ENCODE results near the gene APOBEC3G.

The APOBEC3G gene

DNA sequence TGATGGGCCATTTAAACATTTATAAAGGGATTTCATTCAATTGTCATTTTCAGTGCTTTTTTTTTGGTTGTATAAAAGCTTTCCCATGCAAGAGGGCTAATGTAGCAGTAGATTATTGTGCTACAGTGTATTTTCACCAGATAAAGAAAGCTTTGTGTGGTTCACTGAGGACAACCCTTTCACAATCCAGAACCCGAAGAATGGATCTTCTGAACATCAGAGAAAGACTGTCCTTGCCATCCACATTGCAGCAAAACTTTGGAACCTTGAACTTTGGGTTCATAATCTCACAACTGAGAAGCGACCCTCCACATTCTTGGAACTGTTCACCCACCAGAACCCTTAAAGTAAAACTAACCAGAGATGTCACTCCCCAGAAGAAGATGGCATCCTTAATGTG, 29.3 kb downstream of the APOBEC3G start (continued):
- TF ChIP-seq, protein P1, sequence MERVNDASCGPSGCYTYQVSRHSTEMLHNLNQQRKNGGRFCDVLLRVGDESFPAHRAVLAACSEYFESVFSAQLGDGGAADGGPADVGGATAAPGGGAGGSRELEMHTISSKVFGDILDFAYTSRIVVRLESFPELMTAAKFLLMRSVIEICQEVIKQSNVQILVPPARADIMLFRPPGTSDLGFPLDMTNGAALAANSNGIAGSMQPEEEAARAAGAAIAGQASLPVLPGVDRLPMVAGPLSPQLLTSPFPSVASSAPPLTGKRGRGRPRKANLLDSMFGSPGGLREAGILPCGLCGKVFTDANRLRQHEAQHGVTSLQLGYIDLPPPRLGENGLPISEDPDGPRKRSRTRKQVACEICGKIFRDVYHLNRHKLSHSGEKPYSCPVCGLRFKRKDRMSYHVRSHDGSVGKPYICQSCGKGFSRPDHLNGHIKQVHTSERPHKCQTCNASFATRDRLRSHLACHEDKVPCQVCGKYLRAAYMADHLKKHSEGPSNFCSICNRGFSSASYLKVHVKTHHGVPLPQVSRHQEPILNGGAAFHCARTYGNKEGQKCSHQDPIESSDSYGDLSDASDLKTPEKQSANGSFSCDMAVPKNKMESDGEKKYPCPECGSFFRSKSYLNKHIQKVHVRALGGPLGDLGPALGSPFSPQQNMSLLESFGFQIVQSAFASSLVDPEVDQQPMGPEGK (CRISPR knock-in tag; IDR thresholded peaks at IDR 0.05; ENCODE audit: borderline replicate concordance), result no peak
- no peak for TF ChIP-seq ESRRG (CRISPR knock-in tag; IDR thresholded peaks at IDR 0.05)
- no peak for TF ChIP-seq RARB (CRISPR knock-in tag; IDR thresholded peaks at IDR 0.05)
- TF ChIP-seq ARNTL (CRISPR knock-in tag; IDR thresholded peaks at IDR 0.05; ENCODE audit: borderline replicate concordance, low read depth), result no peak
- TF ChIP-seq ZNF565 (CRISPR knock-in tag; conservative IDR thresholded peaks at IDR 0.05; ENCODE audit: low read depth), result no peak
- TF ChIP-seq, protein P2, sequence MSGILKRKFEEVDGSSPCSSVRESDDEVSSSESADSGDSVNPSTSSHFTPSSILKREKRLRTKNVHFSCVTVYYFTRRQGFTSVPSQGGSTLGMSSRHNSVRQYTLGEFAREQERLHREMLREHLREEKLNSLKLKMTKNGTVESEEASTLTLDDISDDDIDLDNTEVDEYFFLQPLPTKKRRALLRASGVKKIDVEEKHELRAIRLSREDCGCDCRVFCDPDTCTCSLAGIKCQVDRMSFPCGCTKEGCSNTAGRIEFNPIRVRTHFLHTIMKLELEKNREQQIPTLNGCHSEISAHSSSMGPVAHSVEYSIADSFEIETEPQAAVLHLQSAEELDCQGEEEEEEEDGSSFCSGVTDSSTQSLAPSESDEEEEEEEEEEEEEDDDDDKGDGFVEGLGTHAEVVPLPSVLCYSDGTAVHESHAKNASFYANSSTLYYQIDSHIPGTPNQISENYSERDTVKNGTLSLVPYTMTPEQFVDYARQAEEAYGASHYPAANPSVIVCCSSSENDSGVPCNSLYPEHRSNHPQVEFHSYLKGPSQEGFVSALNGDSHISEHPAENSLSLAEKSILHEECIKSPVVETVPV (CRISPR knock-in tag; IDR thresholded peaks at IDR 0.05), result no peak
- TF ChIP-seq ZFP30 (CRISPR knock-in tag; IDR thresholded peaks at IDR 0.05), result no peak

DNA sequence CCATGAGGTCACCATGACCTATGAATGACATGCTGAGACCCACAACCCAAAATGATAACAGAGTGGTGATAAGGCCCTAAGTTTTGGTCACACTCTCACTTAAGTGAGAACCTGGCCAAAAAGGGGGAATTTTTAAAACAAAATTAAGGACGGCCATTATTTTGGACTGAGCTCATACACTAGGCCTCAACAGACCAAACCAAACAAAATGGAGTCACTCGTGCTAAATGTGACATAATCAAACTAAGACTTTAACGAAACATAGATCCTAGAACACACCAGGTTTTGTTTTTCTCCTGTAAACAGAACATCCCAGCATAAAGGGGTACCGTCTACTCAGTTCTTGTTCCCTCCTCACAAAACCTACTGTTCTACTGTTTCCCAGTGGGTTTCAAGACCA, 31.4 kb downstream of the APOBEC3G start:
- ATAC-seq, result no peak
- TF ChIP-seq, protein P3, sequence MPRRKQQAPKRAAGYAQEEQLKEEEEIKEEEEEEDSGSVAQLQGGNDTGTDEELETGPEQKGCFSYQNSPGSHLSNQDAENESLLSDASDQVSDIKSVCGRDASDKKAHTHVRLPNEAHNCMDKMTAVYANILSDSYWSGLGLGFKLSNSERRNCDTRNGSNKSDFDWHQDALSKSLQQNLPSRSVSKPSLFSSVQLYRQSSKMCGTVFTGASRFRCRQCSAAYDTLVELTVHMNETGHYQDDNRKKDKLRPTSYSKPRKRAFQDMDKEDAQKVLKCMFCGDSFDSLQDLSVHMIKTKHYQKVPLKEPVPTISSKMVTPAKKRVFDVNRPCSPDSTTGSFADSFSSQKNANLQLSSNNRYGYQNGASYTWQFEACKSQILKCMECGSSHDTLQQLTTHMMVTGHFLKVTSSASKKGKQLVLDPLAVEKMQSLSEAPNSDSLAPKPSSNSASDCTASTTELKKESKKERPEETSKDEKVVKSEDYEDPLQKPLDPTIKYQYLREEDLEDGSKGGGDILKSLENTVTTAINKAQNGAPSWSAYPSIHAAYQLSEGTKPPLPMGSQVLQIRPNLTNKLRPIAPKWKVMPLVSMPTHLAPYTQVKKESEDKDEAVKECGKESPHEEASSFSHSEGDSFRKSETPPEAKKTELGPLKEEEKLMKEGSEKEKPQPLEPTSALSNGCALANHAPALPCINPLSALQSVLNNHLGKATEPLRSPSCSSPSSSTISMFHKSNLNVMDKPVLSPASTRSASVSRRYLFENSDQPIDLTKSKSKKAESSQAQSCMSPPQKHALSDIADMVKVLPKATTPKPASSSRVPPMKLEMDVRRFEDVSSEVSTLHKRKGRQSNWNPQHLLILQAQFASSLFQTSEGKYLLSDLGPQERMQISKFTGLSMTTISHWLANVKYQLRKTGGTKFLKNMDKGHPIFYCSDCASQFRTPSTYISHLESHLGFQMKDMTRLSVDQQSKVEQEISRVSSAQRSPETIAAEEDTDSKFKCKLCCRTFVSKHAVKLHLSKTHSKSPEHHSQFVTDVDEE (CRISPR knock-in tag; IDR thresholded peaks at IDR 0.05), result no peak
- TF ChIP-seq ZNF565 (CRISPR knock-in tag; conservative IDR thresholded peaks at IDR 0.05; ENCODE audit: low read depth) (no peak), RARB (CRISPR knock-in tag; IDR thresholded peaks at IDR 0.05) (no peak), PPARA (CRISPR knock-in tag; IDR thresholded peaks at IDR 0.05; ENCODE audit: borderline replicate concordance) (no peak), ZC3H10 (CRISPR knock-in tag; IDR thresholded peaks at IDR 0.05) (no peak)
- TF ChIP-seq, protein P4, sequence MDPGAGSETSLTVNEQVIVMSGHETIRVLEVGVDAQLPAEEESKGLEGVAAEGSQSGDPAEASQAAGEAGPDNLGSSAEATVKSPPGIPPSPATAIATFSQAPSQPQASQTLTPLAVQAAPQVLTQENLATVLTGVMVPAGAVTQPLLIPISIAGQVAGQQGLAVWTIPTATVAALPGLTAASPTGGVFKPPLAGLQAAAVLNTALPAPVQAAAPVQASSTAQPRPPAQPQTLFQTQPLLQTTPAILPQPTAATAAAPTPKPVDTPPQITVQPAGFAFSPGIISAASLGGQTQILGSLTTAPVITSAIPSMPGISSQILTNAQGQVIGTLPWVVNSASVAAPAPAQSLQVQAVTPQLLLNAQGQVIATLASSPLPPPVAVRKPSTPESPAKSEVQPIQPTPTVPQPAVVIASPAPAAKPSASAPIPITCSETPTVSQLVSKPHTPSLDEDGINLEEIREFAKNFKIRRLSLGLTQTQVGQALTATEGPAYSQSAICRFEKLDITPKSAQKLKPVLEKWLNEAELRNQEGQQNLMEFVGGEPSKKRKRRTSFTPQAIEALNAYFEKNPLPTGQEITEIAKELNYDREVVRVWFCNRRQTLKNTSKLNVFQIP (CRISPR knock-in tag; IDR thresholded peaks at IDR 0.05; ENCODE audit: borderline replicate concordance, low read depth), result no peak

DNA sequence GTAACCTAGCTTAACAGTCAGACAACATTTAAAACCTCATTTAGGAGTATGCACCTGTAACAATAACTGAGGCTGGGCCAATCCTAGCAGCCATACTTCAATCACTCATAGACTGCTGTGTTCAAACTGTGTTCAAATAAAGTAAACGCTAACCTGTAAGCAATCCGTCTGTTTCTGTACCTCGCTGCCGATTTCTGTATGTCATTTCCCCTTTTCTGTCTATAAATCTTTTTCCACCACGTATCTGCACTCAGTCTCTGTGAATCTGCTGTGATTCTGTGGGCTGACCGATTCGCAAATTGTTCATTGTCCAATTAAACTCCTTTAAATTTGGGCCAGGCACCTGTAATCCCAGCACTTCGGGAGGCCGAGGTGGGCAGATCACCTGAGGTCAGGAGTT, 32.3 kb downstream of the APOBEC3G start:
- TF ChIP-seq, protein P4 (CRISPR knock-in tag; IDR thresholded peaks at IDR 0.05; ENCODE audit: borderline replicate concordance, low read depth), result no peak
- ATAC-seq, result no peak

DNA sequence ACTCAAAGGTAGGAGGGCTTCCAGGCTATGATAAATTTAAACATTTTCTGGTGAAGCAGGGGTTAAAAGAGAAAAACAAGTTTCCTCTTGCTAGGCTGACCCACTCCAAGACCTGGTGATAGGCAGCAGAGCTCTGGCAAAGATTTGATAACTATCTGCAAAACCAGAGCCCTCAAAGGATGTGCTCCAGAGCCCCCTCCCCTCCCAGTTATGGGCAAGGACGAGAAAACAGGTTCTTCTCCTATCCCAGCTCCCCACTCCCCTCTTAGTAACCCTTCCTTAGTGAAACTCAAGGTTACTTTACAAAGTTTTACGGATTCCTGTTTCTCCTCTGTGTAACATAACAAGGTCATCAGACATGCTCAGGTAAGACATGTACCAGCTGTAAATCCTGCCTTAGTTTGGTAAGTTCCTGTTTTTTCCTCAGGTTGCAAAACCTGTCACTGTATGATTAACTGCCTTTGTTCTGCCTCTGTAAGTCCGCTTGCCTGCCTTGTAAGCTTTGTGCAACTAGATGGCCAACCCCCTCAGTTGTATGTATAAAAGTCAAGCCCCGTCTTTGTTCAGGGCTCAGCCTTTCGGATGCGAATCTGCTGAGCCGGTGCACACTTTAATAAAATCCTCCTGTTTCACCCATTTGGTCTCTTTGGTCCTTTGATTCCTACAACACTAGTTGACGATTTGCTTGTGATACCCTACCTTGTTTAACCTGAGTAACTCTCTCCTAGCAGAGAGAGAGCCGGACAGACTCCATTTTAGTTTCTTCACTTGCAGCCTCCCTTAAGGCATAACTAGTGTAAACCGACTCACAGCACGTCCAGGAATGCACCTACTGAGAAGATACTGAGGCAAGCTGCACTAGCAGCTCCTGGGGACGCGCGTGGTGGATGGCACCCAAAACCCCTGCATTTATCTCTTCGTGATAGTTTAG, 33.8 kb downstream of the APOBEC3G start:
- no peak for ATAC-seq

More for the DNA sequence above, 33.8 kb downstream of the APOBEC3G start:
- no peak for TF ChIP-seq ESRRG (CRISPR knock-in tag; IDR thresholded peaks at IDR 0.05)
- TF ChIP-seq, protein P2 (CRISPR knock-in tag; IDR thresholded peaks at IDR 0.05), result no peak
- no peak for TF ChIP-seq TOX (CRISPR knock-in tag; IDR thresholded peaks at IDR 0.05; ENCODE audit: borderline replicate concordance)
- TF ChIP-seq, protein P1 (CRISPR knock-in tag; IDR thresholded peaks at IDR 0.05; ENCODE audit: borderline replicate concordance), result no peak
- TF ChIP-seq CSDC2 (CRISPR knock-in tag; IDR thresholded peaks at IDR 0.05), result no peak
- TF ChIP-seq PPARA (CRISPR knock-in tag; IDR thresholded peaks at IDR 0.05; ENCODE audit: borderline replicate concordance), result no peak
- no peak for TF ChIP-seq ZNF70 (CRISPR knock-in tag; IDR thresholded peaks at IDR 0.05)
- no peak for TF ChIP-seq SNAI2 (CRISPR knock-in tag; IDR thresholded peaks at IDR 0.05)
- TF ChIP-seq RARB (CRISPR knock-in tag; IDR thresholded peaks at IDR 0.05), result no peak
- TF ChIP-seq ZNF565 (CRISPR knock-in tag; conservative IDR thresholded peaks at IDR 0.05; ENCODE audit: low read depth), result no peak
- no peak for TF ChIP-seq TCF4 (CRISPR knock-in tag; IDR thresholded peaks at IDR 0.05; ENCODE audit: borderline replicate concordance)
- TF ChIP-seq ZFP3 (CRISPR knock-in tag; IDR thresholded peaks at IDR 0.05), result no peak

Measured in SK-N-SH treated with all-trans-retinoic acid at 6 μM for 48 hours (cell line).